GM23338 (cell line): Measurements from ENCODE around the gene CRELD1. TPM values are rescaled to one million over a fixed set of nuclear protein-coding genes. Genes with fewer than 3 reads are reported as not detected.
A peak's percentile ranks its signal among the peaks of the same experiment; 100 is the strongest.

Experiments
- ATAC-seq: fragments of 200-7000 bp; cut with Tn5 transposase; 3 replicates; pipeline ENCODE4 v1.9.1; 2020
- DNase-seq: peaks from one replicate; pipeline ENCODE4 v3.0.0-alpha.2; 2015; ENCODE audit warnings: low spot score
- H2AFZ ChIP-seq: fragments of 200-600 bp; sonication (generic); 2 replicates; pipeline ENCODE4 v1.8.0; 2016; ENCODE audit warnings: antibody characterized with exemption, mild to moderate bottlenecking, moderate library complexity
- H3F3A ChIP-seq: fragments of 200-600 bp; sonication (generic); replicated peaks from 2 replicates; pipeline ENCODE4 v1.8.0; 2017; ENCODE audit warnings: antibody characterized with exemption, mixed run types, low read depth
- H3K27ac ChIP-seq: fragments of 200-600 bp; sonication (generic); 2 replicates; pipeline ENCODE4 v1.6.1; 2016; ENCODE audit warnings: low read depth
- H3K27me3 ChIP-seq: fragments of 200-600 bp; sonication (generic); 2 replicates; pipeline ENCODE4 v1.8.0; 2016; ENCODE audit warnings: mild to moderate bottlenecking, mixed run types, moderate library complexity; ENCODE audit not compliant: insufficient read depth
- H3K36me3 ChIP-seq: fragments of 200-600 bp; sonication (generic); 2 replicates; pipeline ENCODE4 v1.8.0; 2016; ENCODE audit warnings: mild to moderate bottlenecking; ENCODE audit not compliant: insufficient read depth
- H3K4me1 ChIP-seq: fragments of 200-600 bp; sonication (generic); 2 replicates; pipeline ENCODE4 v1.8.0; 2016; ENCODE audit warnings: mild to moderate bottlenecking, moderate library complexity; ENCODE audit not compliant: insufficient read depth
- H3K4me2 ChIP-seq: fragments of 200-600 bp; sonication (generic); 2 replicates; pipeline ENCODE4 v1.7.1; 2017; ENCODE audit warnings: mixed run types
- H3K4me3 ChIP-seq: fragments of 200-600 bp; sonication (generic); 2 replicates; pipeline ENCODE4 v1.6.1; 2016; ENCODE audit warnings: mixed run types
- H3K79me2 ChIP-seq: fragments of 200-600 bp; sonication (generic); replicated peaks from 2 replicates; pipeline ENCODE4 v1.8.0; 2017; ENCODE audit warnings: mild to moderate bottlenecking; ENCODE audit not compliant: insufficient read depth
- H3K9me2 ChIP-seq: fragments of 200-600 bp; sonication (generic); 2 replicates; pipeline ENCODE4 v1.8.0; 2017; ENCODE audit not compliant: insufficient read depth
- H4K20me1 ChIP-seq: fragments of 200-600 bp; sonication (generic); replicated peaks from 2 replicates; pipeline ENCODE4 v1.8.0; 2017; ENCODE audit warnings: mild to moderate bottlenecking; ENCODE audit not compliant: insufficient read depth
- H3K27ac Mint-ChIP-seq: 2 replicates; pipeline ENCODE4 v1.8.0; 2020; ENCODE audit warnings: inconsistent platforms, mild to moderate bottlenecking, moderate library complexity, mixed read lengths
- H3K27me3 Mint-ChIP-seq: 3 replicates; pipeline ENCODE4 v1.8.0; 2022; ENCODE audit warnings: low read depth, mild to moderate bottlenecking, moderate library complexity, mixed read lengths, inconsistent platforms; ENCODE audit not compliant: insufficient read depth, poor library complexity
- H3K36me3 Mint-ChIP-seq: 3 replicates; pipeline ENCODE4 v1.8.0; 2021; ENCODE audit warnings: low read depth, mild to moderate bottlenecking, inconsistent platforms, moderate library complexity, mixed read lengths
- H3K4me1 Mint-ChIP-seq: 3 replicates; pipeline ENCODE4 v1.8.0; 2020; ENCODE audit warnings: mild to moderate bottlenecking, inconsistent platforms, mixed read lengths
- H3K4me3 Mint-ChIP-seq: 3 replicates; pipeline ENCODE4 v1.8.0; 2021; ENCODE audit warnings: moderate library complexity, mild to moderate bottlenecking, inconsistent platforms, mixed read lengths
- H3K9me3 Mint-ChIP-seq: 3 replicates; pipeline ENCODE4 v1.8.0; 2020; ENCODE audit warnings: moderate library complexity, mild to moderate bottlenecking, inconsistent platforms, mixed read lengths
- CREB1 ChIP-seq: fragments of 250-450 bp; sonication (Bioruptor Pico); IDR thresholded peaks from 2 replicates; pipeline ENCODE4 v1.5.0; 2020; ENCODE audit warnings: low read depth, mild to moderate bottlenecking, moderate library complexity
- EZH2 ChIP-seq: fragments of 200-600 bp; sonication (generic); IDR thresholded peaks from one replicate; pipeline ENCODE4 v1.8.0; 2017; ENCODE audit warnings: antibody characterized with exemption, mild to moderate bottlenecking, low read depth; ENCODE audit not compliant: unreplicated experiment
- JUNB ChIP-seq: IDR thresholded peaks from one replicate; pipeline ENCODE4 v1.6.1; 2016; ENCODE audit warnings: antibody characterized with exemption; ENCODE audit not compliant: unreplicated experiment
- NANOG ChIP-seq: IDR thresholded peaks from 2 replicates; pipeline ENCODE4 v1.6.1; 2016; ENCODE audit warnings: antibody characterized with exemption, borderline replicate concordance
- POLR2AphosphoS5 ChIP-seq: IDR thresholded peaks from 2 replicates; pipeline ENCODE4 v1.6.1; 2016; ENCODE audit warnings: antibody characterized with exemption, low read depth
- STAT1 ChIP-seq: IDR thresholded peaks from one replicate; pipeline ENCODE4 v1.6.1; 2016; ENCODE audit warnings: antibody characterized with exemption; ENCODE audit not compliant: unreplicated experiment
- ZNF114 ChIP-seq: fragments of 250-450 bp; sonication (Bioruptor Pico); IDR thresholded peaks from 2 replicates; pipeline ENCODE4 v1.5.0; 2020; ENCODE audit warnings: mild to moderate bottlenecking, moderate library complexity
- ZNF331 ChIP-seq: fragments of 250-450 bp; sonication (Bioruptor Pico); IDR thresholded peaks from 2 replicates; pipeline ENCODE4 v1.5.0; 2020; ENCODE audit warnings: low read depth, mild to moderate bottlenecking, moderate library complexity
- polyA plus RNA-seq: library from polyadenylated mRNA; unstranded; fragments of >200 nt; fragmentation: Nextera tagmentation; extraction: Ambion mirVana; gene quantifications from 2 replicates; pipeline ENCODE4 v1.2.1, GENCODE V29; 2016
- total RNA-seq: library from RNA; depleted of rRNA; stranded (reverse); fragments of >200 nt; shearing (Covaris generic); gene quantifications from 2 replicates; pipeline ENCODE4 v1.2.3, GENCODE V29; 2014
- TF ChIP-seq, protein P1 (sequence below): IDR thresholded peaks from one replicate; pipeline ENCODE4 v1.6.1; 2018; ENCODE audit warnings: antibody characterized with exemption; ENCODE audit not compliant: unreplicated experiment
- TF ChIP-seq, protein P2 (sequence below): IDR thresholded peaks from 2 replicates; pipeline ENCODE4 v1.6.1; 2016; ENCODE audit warnings: antibody characterized with exemption
- TF ChIP-seq, protein P3 (sequence below), 2 experiments: fragments of 200-600 bp in 1 of 2; sonication (generic) in 1 of 2; conservative IDR thresholded peaks; 2 replicates each; pipeline versions ENCODE4 v1.5.1 to v1.6.1; 2016 to 2017; ENCODE audit warnings: antibody characterized with exemption in 2 of 2, low read depth in 2 of 2, mild to moderate bottlenecking in 2 of 2, moderate library complexity in 1 of 2

Gene CRELD1
- total and polyA plus RNA-seq, 2 experiments from 2014 or later, result 11.5 to 13.1 TPM

DNA sequence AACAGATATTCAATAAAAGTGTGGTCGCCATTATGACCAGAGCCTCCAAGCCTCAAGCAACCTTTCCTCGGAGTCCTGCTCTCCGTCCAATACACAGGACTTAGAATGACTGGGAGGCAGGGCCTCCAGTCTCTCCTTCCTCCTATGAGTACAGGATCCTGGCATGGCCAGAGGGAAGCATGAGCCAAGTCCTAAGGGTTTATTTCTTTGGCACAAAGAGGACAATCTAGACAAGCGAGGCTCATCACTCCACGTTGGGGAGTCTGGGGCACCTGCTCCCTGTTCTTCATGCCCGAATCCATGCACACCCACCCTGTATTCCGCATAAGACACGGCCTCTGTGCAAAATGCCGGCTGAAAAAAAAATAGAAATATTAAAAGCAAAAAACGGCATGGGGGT, 11.7 kb downstream of the CRELD1 start (continued):
- TF ChIP-seq, protein P1, sequence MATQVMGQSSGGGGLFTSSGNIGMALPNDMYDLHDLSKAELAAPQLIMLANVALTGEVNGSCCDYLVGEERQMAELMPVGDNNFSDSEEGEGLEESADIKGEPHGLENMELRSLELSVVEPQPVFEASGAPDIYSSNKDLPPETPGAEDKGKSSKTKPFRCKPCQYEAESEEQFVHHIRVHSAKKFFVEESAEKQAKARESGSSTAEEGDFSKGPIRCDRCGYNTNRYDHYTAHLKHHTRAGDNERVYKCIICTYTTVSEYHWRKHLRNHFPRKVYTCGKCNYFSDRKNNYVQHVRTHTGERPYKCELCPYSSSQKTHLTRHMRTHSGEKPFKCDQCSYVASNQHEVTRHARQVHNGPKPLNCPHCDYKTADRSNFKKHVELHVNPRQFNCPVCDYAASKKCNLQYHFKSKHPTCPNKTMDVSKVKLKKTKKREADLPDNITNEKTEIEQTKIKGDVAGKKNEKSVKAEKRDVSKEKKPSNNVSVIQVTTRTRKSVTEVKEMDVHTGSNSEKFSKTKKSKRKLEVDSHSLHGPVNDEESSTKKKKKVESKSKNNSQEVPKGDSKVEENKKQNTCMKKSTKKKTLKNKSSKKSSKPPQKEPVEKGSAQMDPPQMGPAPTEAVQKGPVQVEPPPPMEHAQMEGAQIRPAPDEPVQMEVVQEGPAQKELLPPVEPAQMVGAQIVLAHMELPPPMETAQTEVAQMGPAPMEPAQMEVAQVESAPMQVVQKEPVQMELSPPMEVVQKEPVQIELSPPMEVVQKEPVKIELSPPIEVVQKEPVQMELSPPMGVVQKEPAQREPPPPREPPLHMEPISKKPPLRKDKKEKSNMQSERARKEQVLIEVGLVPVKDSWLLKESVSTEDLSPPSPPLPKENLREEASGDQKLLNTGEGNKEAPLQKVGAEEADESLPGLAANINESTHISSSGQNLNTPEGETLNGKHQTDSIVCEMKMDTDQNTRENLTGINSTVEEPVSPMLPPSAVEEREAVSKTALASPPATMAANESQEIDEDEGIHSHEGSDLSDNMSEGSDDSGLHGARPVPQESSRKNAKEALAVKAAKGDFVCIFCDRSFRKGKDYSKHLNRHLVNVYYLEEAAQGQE, result no peak
- TF ChIP-seq POLR2AphosphoS5 (no peak), ZNF331 (no peak), STAT1 (no peak), NANOG (no peak), JUNB (no peak), EZH2 (no peak), ZNF114 (no peak)
- TF ChIP-seq, protein P2, sequence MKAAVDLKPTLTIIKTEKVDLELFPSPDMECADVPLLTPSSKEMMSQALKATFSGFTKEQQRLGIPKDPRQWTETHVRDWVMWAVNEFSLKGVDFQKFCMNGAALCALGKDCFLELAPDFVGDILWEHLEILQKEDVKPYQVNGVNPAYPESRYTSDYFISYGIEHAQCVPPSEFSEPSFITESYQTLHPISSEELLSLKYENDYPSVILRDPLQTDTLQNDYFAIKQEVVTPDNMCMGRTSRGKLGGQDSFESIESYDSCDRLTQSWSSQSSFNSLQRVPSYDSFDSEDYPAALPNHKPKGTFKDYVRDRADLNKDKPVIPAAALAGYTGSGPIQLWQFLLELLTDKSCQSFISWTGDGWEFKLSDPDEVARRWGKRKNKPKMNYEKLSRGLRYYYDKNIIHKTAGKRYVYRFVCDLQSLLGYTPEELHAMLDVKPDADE, result no peak

DNA sequence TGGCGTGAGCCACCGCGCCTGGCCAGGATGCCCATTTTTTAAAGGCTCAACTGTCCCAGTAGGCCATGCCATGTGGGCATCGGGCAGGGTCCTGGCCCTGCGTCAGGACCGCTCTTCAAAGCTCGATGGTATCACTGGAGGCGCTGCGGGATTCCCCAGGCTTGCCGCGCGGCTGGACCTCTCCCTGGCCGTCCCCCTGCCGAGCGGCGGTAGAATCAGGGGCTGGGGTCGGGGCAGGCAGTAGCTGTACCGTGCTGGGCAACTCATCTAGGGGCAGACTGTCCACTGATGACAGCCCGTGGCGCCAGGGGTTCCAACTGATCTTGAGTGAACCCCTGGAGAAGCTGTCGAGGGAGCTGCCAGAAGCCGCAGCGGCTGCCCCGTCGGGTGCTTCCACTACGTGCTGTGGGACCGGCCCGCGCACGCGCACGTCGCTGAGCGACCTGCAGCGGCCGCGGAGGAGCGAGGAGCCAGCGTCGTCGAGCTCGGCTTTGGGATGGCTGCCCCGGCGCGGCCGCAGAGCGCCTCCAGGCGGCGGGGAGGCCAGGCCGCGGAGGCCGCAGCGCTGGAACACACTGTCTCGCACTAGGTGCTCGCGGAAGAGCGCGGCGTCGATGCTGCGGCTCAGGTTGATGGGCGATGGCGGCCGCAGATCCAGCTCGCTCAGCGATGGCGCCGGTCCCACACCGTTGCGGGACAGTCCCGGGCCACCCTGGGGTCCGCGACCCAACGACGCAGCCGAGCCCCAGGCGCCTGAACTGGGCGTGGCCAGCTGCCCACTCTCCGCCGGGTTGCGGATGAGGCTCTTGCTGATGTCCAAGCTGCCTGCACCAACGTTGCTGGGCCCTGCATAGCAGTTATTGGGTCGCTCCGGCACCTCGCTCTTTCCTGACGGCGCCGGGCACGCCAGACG, 12.7 kb downstream of the CRELD1 start:
- Mint-ChIP-seq H3K36me3 (peaks cover 8% of the 10 kb centered on the region; the same call in 2 of the 3 replicates), H3K27ac (0 out of 2 replicates have a peak overlapping the region, but pooled peaks have one; percentile 67), H3K4me3 (peak overlapping the region; percentile 84), H3K27me3 (peaks cover 19% of the 10 kb centered on the region), H3K4me1 (peaks cover 5% of the 10 kb centered on the region; the same call in 2 of the 3 replicates), H3K9me3 (no peaks in the 10 kb centered on the region; the same call in 2 of the 3 replicates)
- ATAC-seq, result peak; percentile 82
- H3K4me1 ChIP-seq, result peaks cover 7% of the 10 kb centered on the region
- no peaks in the 10 kb centered on the region; the same call in 1 of the 2 replicates for H3K27me3 ChIP-seq
- H3K4me3 ChIP-seq, result peak overlapping the region; percentile 66
- H3K4me2 ChIP-seq, result peak overlapping the region; percentile 91
- TF ChIP-seq, protein P3, sequence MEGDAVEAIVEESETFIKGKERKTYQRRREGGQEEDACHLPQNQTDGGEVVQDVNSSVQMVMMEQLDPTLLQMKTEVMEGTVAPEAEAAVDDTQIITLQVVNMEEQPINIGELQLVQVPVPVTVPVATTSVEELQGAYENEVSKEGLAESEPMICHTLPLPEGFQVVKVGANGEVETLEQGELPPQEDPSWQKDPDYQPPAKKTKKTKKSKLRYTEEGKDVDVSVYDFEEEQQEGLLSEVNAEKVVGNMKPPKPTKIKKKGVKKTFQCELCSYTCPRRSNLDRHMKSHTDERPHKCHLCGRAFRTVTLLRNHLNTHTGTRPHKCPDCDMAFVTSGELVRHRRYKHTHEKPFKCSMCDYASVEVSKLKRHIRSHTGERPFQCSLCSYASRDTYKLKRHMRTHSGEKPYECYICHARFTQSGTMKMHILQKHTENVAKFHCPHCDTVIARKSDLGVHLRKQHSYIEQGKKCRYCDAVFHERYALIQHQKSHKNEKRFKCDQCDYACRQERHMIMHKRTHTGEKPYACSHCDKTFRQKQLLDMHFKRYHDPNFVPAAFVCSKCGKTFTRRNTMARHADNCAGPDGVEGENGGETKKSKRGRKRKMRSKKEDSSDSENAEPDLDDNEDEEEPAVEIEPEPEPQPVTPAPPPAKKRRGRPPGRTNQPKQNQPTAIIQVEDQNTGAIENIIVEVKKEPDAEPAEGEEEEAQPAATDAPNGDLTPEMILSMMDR (conservative IDR thresholded peaks at IDR 0.05; ENCODE audit: low read depth in 2 of 2), result peak; percentile 49 to 92
- TF ChIP-seq STAT1, result no peak
- TF ChIP-seq POLR2AphosphoS5, result peak; percentile 72
- peak; percentile 62 for TF ChIP-seq CREB1
- no peak for TF ChIP-seq NANOG
- no peak for TF ChIP-seq ZNF114
- H2AFZ ChIP-seq, result peak overlapping the region; percentile 84
- DNase-seq, result peak; percentile 93
- H3K79me2 ChIP-seq, result no peaks in the 10 kb centered on the region
- no peak overlapping the region for H3K27ac ChIP-seq
- H4K20me1 ChIP-seq, result no peaks in the 10 kb centered on the region
- no peaks in the 10 kb centered on the region for H3K36me3 ChIP-seq
- H3K9me2 ChIP-seq, result no peaks in the 10 kb centered on the region
- H3F3A ChIP-seq, result no peaks in the 10 kb centered on the region; the same call in 1 of the 2 replicates
